PFSK-1 (cell line): ENCODE results near the gene ENO2.

ENCODE experiments used
- FOXP2 ChIP-seq: optimal IDR thresholded peaks from 2 replicates; pipeline ENCODE3; 2011; ENCODE audit warnings: borderline replicate concordance, control low read depth, inconsistent platforms; ENCODE audit not compliant: insufficient read depth; ENCODE audit errors: extremely low read length, extremely low read depth
- POLR2AphosphoS5 ChIP-seq: IDR thresholded peaks from 2 replicates; pipeline ENCODE4 v1.6.1; 2012; ENCODE audit warnings: low read depth, mild to moderate bottlenecking, control low read depth, low read length, moderate library complexity
- SIN3A ChIP-seq: IDR thresholded peaks from 2 replicates; pipeline ENCODE4 v1.6.1; 2012; ENCODE audit warnings: mild to moderate bottlenecking, low read length, moderate library complexity, borderline replicate concordance; ENCODE audit not compliant: insufficient read depth
- TAF1 ChIP-seq: IDR thresholded peaks from 2 replicates; pipeline ENCODE4 v1.6.1; 2012; ENCODE audit warnings: low read length, control low read depth, borderline replicate concordance; ENCODE audit not compliant: insufficient read depth
- TF ChIP-seq, protein P1 (sequence below), 2 experiments: IDR thresholded peaks; 2 replicates each; pipeline versions ENCODE4 v1.6.1 to v1.8.0; 2011 to 2012; ENCODE audit warnings: low read depth in 2 of 2, low read length in 2 of 2, control low read depth in 1 of 2, inconsistent platforms in 1 of 2, mild to moderate bottlenecking in 1 of 2, moderate library complexity in 1 of 2; ENCODE audit not compliant: insufficient read depth in 1 of 2

The ENO2 gene

DNA sequence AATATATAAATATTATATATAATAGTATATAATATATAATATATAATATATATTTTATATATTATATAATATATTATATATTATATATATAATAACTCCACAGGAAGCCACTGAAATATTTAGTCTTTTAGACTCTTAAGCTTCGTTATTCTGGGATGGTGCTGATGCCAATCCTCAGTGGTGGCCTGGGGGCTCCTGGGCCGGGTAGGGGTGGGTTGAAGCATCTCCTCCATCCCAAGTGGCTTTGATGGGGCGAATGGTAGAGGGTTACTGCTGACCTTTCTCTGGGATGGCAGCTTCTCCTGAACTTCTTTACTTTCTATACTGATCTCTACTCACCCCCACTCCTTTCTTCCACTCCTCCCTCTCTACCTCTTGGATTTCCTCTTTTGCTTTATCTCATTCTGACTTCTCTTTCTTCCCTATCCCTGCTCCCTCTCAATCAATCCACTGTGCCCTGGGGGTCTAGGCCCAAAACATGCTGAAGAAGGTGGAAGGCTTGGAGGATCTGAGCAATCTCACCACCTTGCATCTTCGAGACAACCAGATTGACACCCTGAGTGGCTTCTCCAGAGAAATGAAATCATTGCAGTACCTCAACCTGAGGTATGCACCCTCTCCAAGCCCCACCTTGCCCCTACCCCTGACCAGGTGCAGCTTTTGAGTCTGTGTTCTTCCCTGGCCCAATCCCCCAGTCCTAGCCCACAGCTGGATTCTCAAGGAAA lies 4.8 kb upstream of the ENO2 start:
- no peak for TF ChIP-seq TAF1
- TF ChIP-seq, protein P1, sequence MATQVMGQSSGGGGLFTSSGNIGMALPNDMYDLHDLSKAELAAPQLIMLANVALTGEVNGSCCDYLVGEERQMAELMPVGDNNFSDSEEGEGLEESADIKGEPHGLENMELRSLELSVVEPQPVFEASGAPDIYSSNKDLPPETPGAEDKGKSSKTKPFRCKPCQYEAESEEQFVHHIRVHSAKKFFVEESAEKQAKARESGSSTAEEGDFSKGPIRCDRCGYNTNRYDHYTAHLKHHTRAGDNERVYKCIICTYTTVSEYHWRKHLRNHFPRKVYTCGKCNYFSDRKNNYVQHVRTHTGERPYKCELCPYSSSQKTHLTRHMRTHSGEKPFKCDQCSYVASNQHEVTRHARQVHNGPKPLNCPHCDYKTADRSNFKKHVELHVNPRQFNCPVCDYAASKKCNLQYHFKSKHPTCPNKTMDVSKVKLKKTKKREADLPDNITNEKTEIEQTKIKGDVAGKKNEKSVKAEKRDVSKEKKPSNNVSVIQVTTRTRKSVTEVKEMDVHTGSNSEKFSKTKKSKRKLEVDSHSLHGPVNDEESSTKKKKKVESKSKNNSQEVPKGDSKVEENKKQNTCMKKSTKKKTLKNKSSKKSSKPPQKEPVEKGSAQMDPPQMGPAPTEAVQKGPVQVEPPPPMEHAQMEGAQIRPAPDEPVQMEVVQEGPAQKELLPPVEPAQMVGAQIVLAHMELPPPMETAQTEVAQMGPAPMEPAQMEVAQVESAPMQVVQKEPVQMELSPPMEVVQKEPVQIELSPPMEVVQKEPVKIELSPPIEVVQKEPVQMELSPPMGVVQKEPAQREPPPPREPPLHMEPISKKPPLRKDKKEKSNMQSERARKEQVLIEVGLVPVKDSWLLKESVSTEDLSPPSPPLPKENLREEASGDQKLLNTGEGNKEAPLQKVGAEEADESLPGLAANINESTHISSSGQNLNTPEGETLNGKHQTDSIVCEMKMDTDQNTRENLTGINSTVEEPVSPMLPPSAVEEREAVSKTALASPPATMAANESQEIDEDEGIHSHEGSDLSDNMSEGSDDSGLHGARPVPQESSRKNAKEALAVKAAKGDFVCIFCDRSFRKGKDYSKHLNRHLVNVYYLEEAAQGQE (IDR thresholded peaks at IDR 0.05; ENCODE audit: insufficient read depth in 1 of 2, low read depth in 2 of 2, low read length in 2 of 2), result no peak
- TF ChIP-seq POLR2AphosphoS5, result no peak
- TF ChIP-seq FOXP2, result no peak
- no peak for TF ChIP-seq SIN3A

DNA sequence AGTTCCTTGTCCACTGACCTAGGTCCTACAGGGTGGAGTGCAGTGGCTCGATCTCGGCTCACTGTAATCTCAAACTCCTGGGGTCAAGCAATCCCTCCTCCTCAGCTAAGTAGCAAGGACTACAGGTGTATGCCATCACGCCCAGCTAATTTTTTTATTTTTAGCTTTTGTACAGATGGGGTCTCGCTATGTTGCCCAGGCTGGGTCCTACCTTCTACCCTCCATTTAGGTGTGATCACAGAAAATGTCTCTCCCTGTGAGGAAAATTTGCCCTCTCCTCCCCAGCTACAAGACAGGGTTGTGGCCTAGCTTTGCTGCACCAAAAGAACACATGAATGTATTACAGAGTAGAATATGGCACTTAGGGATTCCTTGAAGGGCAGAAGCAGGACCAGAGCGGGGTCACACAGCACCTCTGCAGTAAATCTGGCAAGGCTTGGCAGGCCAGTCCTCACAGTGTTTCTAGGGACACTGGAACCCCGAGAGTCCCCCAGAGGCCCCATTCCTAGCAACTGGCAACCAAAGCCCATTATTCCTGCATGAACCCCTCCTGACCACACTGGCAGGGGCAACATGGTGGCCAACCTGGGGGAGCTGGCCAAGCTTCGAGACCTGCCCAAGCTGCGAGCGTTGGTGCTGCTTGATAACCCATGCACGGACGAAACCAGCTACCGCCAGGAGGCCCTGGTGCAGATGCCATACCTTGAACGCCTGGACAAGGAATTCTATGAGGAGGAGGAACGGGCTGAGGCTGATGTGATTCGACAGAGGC lies 2.0 kb upstream of the ENO2 start:
- TF ChIP-seq SIN3A (no peak), POLR2AphosphoS5 (no peak), TAF1 (no peak), FOXP2 (no peak)
- TF ChIP-seq, protein P1 (IDR thresholded peaks at IDR 0.05; ENCODE audit: insufficient read depth in 1 of 2, low read depth in 2 of 2, low read length in 2 of 2), result no peak

DNA sequence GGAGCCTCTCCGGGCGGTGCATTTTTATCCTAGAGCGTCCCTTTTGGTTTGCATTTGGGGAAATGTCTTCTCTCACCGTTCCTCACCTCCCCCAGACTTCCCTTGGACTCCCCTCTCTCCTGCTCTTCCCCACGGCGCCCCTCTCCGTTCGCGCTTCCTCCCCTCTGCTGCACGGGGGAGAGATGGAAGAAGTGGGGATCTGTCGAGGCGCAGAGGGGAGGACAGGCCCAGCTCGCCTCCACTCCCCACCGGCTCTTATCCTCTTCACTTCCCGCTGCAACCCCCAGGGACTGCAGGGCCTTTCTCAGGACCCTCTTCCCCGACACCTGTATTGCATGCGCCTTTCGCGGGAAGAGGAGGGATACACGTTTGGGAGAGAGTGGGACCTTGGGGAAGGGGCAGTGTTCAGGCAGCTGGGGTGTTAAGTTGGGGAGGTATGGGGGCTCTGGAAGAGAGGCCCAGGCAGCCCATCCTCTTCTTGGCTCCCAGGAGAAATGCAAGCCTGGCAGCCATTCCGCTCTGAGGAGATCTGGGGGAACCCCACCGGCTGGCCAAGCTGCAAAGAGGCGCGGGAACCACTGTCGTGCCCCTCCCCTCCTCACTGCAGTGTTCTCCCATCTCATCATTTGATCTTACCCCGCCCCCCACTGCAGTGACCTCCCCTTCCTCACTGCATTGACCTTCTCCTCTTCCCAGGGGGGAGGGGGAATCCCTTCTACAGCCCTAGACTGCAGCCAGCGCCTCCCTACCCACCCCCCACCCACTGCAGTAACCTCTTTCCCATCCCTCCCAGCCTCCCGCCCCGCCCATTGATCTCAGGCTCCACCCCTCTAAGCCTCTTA lies 788 bp downstream of the ENO2 start:
- TF ChIP-seq, protein P1 (IDR thresholded peaks at IDR 0.05; ENCODE audit: insufficient read depth in 1 of 2, low read depth in 2 of 2, low read length in 2 of 2), result no peak
- no peak for TF ChIP-seq POLR2AphosphoS5
- TF ChIP-seq TAF1, result no peak
- TF ChIP-seq FOXP2, result no peak

DNA sequence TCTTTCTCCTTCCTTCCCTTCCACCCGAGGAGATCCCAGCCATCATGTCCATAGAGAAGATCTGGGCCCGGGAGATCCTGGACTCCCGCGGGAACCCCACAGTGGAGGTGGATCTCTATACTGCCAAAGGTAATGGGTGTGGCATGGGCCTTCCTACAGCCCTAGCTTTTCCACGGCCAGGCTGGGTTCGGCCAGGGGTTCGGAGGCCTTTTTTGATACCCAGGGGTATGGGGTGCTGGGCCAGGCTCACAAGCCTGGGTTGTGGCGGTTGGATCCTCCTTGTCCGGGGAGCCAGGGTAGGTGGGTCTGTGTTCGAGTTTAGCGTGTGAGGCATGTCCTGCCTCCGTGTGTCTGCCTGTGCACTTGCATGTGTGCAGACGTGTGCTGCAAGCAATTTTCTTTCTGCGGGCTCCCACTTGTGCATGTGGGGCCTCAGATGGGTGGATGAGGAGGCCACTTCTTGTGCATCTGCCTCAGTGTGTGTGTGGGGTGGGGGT lies 1.5 kb downstream of the ENO2 start:
- TF ChIP-seq, protein P1 (IDR thresholded peaks at IDR 0.05; ENCODE audit: insufficient read depth in 1 of 2, low read depth in 2 of 2, low read length in 2 of 2), result no peak
- TF ChIP-seq TAF1, result no peak
- TF ChIP-seq FOXP2, result no peak
